ENCODE measurements around the gene SEMA7A.

The SEMA7A gene

GRCh38 chr15:74380361-74381189 is 53.2 kb downstream of the SEMA7A start:
- peak in 2 of 10 donors; percentile 46 to 53 for DNase-seq
- intact Hi-C loops (cut with DNase I): no loop called here

- DNase-seq: peak in 2 of 10 donors; percentile 31 to 51
- intact Hi-C loops (cut with DNase I): no loop called here
Measured at GRCh38 chr15:74378848-74379247, 54.9 kb downstream of the SEMA7A start.

GRCh38 chr15:74377831-74378766 is 55.7 kb downstream of the SEMA7A start:
- intact Hi-C loops (cut with DNase I): no loop called here
- DNase-seq: peak in 2 of 10 donors; percentile 58 to 72

- peak in 2 of 10 donors; percentile 39 to 44 for DNase-seq
- intact Hi-C loops (cut with DNase I): no loop called here
Measured at GRCh38 chr15:74376825-74377581, 56.8 kb downstream of the SEMA7A start.

- DNase-seq: peak in 2 of 10 donors; percentile 17 to 65
- intact Hi-C loops (cut with DNase I): no loop called here
Measured at GRCh38 chr15:74376226-74376625, 57.5 kb downstream of the SEMA7A start.

- DNase-seq: peak; percentile 53 to 95 (median 84)
- intact Hi-C loops (cut with DNase I): no loop called here
Measured at GRCh38 chr15:74375303-74375693, 58.5 kb downstream of the SEMA7A start.

GRCh38 chr15:74374648-74375302 is 59.0 kb downstream of the SEMA7A start:
- intact Hi-C loops (cut with DNase I): loop anchor here (5.0 kb wide), 2 partner anchors 243 to 393 kb away; partner anchors contain the start of gene CLK3

GRCh38 chr15:74373731-74374647 is 59.8 kb downstream of the SEMA7A start:
- peak; percentile 76 to 98 (median 90) for DNase-seq
- intact Hi-C loops (cut with DNase I): loop anchor here (1.0 to 5.0 kb wide), 4 partner anchors 115 to 393 kb away; partner anchors contain the start of gene CLK3

More at GRCh38 chr15:74374648-74375302, 59.0 kb downstream of the SEMA7A start:
- DNase-seq: peak in 1 of 10 donors; percentile 63

- peak in 1 of 10 donors; percentile 75 for DNase-seq
- intact Hi-C loops (cut with DNase I): loop anchor here (1.0 to 5.0 kb wide), 4 partner anchors 116 to 394 kb away; partner anchors contain the start of gene CLK3
Measured at GRCh38 chr15:74373056-74373650, 60.6 kb downstream of the SEMA7A start.

GRCh38 chr15:74370471-74370870 is 63.3 kb downstream of the SEMA7A start:
- intact Hi-C loops (cut with DNase I): loop anchor here (5.0 kb wide), 2 partner anchors 247 to 397 kb away; partner anchors contain the start of gene CLK3
- peak in 1 of 10 donors; percentile 7 for DNase-seq

GRCh38 chr15:74369756-74370155 is 64.0 kb downstream of the SEMA7A start:
- peak in 1 of 10 donors; percentile 61 for DNase-seq
- intact Hi-C loops (cut with DNase I): loop anchor here (5.0 kb wide), 2 partner anchors 248 to 398 kb away; partner anchors contain the start of gene CLK3

- intact Hi-C loops (cut with DNase I): no loop called here
- peak in 1 of 10 donors; percentile 46 for DNase-seq
Measured at GRCh38 chr15:74369084-74369745, 64.5 kb downstream of the SEMA7A start.

GRCh38 chr15:74368121-74368520 is 65.6 kb downstream of the SEMA7A start:
- DNase-seq: peak in 1 of 10 donors; percentile 28
- intact Hi-C loops (cut with DNase I): no loop called here

GRCh38 chr15:74367296-74367854 is 66.4 kb downstream of the SEMA7A start, which contains the start of gene CYP11A1:
Gene CYP11A1 (minus strand): TSS chr15:74367646. CDS start chr15:74367585, 61 bp downstream.
- intact Hi-C loops (cut with DNase I): no loop called here
- peak in 1 of 10 donors; percentile 40 for DNase-seq

GRCh38 chr15:74365598-74366445 is 67.9 kb downstream of the SEMA7A start:
- intact Hi-C loops (cut with DNase I): no loop called here
- DNase-seq: peak in 2 of 10 donors; percentile 76 to 82

Data from posterior cingulate gyrus (tissue), 11 donors.